ENCODE results near the gene SLC35D2. TPM values are rescaled to one million over a fixed set of nuclear protein-coding genes. Genes with fewer than 3 reads are reported as not detected.
A peak's percentile ranks its signal among the peaks of the same experiment; 100 is the strongest.

SLC35D2 gene
- total RNA-seq, 1 experiment from 2014 or later, result 14.6 TPM

GRCh38 chr9:96418920-96419690, 35.6 kb upstream of the SLC35D2 start (continued):
- TF ChIP-seq ZNF281 (CRISPR knock-in tag; IDR thresholded peaks at IDR 0.05) (no peak), IRF2 (CRISPR knock-in tag; IDR thresholded peaks at IDR 0.05; ENCODE audit: borderline replicate concordance, low read depth) (no peak), E2F1 (CRISPR knock-in tag; IDR thresholded peaks at IDR 0.05) (no peak), AR (CRISPR knock-in tag; IDR thresholded peaks at IDR 0.05) (no peak), ELF4 (CRISPR knock-in tag; IDR thresholded peaks at IDR 0.05; ENCODE audit: low read depth) (no peak), RELA (CRISPR knock-in tag; IDR thresholded peaks at IDR 0.05; ENCODE audit: borderline replicate concordance) (0 out of 2 replicates have a peak, but pooled peaks have one; percentile 23), OVOL2 (CRISPR knock-in tag; IDR thresholded peaks at IDR 0.05; ENCODE audit: borderline replicate concordance) (no peak), ZNF232 (CRISPR knock-in tag; IDR thresholded peaks at IDR 0.05) (no peak), ZNF671 (CRISPR knock-in tag; IDR thresholded peaks at IDR 0.05) (no peak), ZNF317 (CRISPR knock-in tag; IDR thresholded peaks at IDR 0.05; ENCODE audit: borderline replicate concordance, low read depth) (no peak), E2F5 (CRISPR knock-in tag; IDR thresholded peaks at IDR 0.05) (no peak), ETV6 (CRISPR knock-in tag; IDR thresholded peaks at IDR 0.05) (peak; percentile 54; the same call in 1 of the 2 replicates), CTCF (IDR thresholded peaks at IDR 0.05) (no peak), GTF2I (CRISPR knock-in tag; conservative IDR thresholded peaks at IDR 0.05) (no peak), SP1 (CRISPR knock-in tag; conservative IDR thresholded peaks at IDR 0.05) (no peak), ZNF263 (CRISPR knock-in tag; IDR thresholded peaks at IDR 0.05; ENCODE audit: low read depth) (no peak), ESRRA (CRISPR knock-in tag; IDR thresholded peaks at IDR 0.05; ENCODE audit: borderline replicate concordance) (no peak), PRRX2 (CRISPR knock-in tag; IDR thresholded peaks at IDR 0.05) (no peak), NFE2L1 (CRISPR knock-in tag; IDR thresholded peaks at IDR 0.05) (no peak), EMX1 (CRISPR knock-in tag; IDR thresholded peaks at IDR 0.05) (no peak), ZNF425 (CRISPR knock-in tag; conservative IDR thresholded peaks at IDR 0.05) (no peak), IRF1 (CRISPR knock-in tag; IDR thresholded peaks at IDR 0.05) (no peak), ATF6 (CRISPR knock-in tag; IDR thresholded peaks at IDR 0.05) (no peak)
